ENCODE data around the gene CACYBP.

The CACYBP gene

DNA sequence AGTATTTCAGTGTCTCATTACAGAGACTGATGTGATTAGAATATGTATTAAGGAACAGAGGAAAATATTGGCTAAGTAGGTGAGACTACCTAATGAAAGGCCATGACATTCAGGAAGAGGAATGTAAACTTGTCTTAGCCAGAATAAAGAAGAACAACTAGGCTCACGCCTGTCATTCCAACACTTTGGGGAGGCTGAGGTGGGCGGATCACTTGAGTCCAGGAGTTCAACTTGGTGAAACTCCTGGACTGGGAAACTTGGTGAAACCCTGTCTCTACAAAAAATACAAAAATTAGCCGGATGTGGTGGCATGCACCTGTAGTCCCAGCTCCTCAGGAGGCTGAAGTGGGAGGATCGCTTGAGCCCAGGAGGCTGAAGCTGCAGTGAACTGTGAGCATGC lies 14.8 kb upstream of the CACYBP start:
- ATAC-seq = no peak
- TF ChIP-seq, protein P1, sequence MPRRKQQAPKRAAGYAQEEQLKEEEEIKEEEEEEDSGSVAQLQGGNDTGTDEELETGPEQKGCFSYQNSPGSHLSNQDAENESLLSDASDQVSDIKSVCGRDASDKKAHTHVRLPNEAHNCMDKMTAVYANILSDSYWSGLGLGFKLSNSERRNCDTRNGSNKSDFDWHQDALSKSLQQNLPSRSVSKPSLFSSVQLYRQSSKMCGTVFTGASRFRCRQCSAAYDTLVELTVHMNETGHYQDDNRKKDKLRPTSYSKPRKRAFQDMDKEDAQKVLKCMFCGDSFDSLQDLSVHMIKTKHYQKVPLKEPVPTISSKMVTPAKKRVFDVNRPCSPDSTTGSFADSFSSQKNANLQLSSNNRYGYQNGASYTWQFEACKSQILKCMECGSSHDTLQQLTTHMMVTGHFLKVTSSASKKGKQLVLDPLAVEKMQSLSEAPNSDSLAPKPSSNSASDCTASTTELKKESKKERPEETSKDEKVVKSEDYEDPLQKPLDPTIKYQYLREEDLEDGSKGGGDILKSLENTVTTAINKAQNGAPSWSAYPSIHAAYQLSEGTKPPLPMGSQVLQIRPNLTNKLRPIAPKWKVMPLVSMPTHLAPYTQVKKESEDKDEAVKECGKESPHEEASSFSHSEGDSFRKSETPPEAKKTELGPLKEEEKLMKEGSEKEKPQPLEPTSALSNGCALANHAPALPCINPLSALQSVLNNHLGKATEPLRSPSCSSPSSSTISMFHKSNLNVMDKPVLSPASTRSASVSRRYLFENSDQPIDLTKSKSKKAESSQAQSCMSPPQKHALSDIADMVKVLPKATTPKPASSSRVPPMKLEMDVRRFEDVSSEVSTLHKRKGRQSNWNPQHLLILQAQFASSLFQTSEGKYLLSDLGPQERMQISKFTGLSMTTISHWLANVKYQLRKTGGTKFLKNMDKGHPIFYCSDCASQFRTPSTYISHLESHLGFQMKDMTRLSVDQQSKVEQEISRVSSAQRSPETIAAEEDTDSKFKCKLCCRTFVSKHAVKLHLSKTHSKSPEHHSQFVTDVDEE (CRISPR knock-in tag; IDR thresholded peaks at IDR 0.05) = no peak
- no peak for TF ChIP-seq ZNF70 (CRISPR knock-in tag; IDR thresholded peaks at IDR 0.05)

- TF ChIP-seq TOX (CRISPR knock-in tag; IDR thresholded peaks at IDR 0.05; ENCODE audit: borderline replicate concordance) (no peak), ZNF8 (CRISPR knock-in tag; IDR thresholded peaks at IDR 0.05) (no peak), RARB (CRISPR knock-in tag; IDR thresholded peaks at IDR 0.05) (no peak), ZC3H10 (CRISPR knock-in tag; IDR thresholded peaks at IDR 0.05) (no peak)
- no peak for ATAC-seq
These were observed 11.2 kb upstream of the CACYBP start for GRCh38 chr1:174988539-174988938.

GRCh38 chr1:174988986-174989385 lies 10.8 kb upstream of the CACYBP start:
- ATAC-seq = no peak
- no peak for TF ChIP-seq PPARA (CRISPR knock-in tag; IDR thresholded peaks at IDR 0.05; ENCODE audit: borderline replicate concordance)
- TF ChIP-seq ZC3H10 (CRISPR knock-in tag; IDR thresholded peaks at IDR 0.05) = no peak
- TF ChIP-seq, protein P1 (CRISPR knock-in tag; IDR thresholded peaks at IDR 0.05) = no peak
- no peak for TF ChIP-seq ESRRG (CRISPR knock-in tag; IDR thresholded peaks at IDR 0.05)
- TF ChIP-seq ZNF70 (CRISPR knock-in tag; IDR thresholded peaks at IDR 0.05) = no peak
- TF ChIP-seq ARNTL (CRISPR knock-in tag; IDR thresholded peaks at IDR 0.05; ENCODE audit: borderline replicate concordance, low read depth) = no peak
- no peak for TF ChIP-seq CSRNP3 (CRISPR knock-in tag; IDR thresholded peaks at IDR 0.05)
- TF ChIP-seq ISL1 (CRISPR knock-in tag; IDR thresholded peaks at IDR 0.05) = no peak
- no peak for TF ChIP-seq SNAI2 (CRISPR knock-in tag; IDR thresholded peaks at IDR 0.05)
- TF ChIP-seq, protein P2, sequence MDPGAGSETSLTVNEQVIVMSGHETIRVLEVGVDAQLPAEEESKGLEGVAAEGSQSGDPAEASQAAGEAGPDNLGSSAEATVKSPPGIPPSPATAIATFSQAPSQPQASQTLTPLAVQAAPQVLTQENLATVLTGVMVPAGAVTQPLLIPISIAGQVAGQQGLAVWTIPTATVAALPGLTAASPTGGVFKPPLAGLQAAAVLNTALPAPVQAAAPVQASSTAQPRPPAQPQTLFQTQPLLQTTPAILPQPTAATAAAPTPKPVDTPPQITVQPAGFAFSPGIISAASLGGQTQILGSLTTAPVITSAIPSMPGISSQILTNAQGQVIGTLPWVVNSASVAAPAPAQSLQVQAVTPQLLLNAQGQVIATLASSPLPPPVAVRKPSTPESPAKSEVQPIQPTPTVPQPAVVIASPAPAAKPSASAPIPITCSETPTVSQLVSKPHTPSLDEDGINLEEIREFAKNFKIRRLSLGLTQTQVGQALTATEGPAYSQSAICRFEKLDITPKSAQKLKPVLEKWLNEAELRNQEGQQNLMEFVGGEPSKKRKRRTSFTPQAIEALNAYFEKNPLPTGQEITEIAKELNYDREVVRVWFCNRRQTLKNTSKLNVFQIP (CRISPR knock-in tag; IDR thresholded peaks at IDR 0.05; ENCODE audit: borderline replicate concordance, low read depth) = no peak
- no peak for TF ChIP-seq ZNF8 (CRISPR knock-in tag; IDR thresholded peaks at IDR 0.05)
- no peak for TF ChIP-seq ZNF565 (CRISPR knock-in tag; conservative IDR thresholded peaks at IDR 0.05; ENCODE audit: low read depth)
- TF ChIP-seq, protein P3, sequence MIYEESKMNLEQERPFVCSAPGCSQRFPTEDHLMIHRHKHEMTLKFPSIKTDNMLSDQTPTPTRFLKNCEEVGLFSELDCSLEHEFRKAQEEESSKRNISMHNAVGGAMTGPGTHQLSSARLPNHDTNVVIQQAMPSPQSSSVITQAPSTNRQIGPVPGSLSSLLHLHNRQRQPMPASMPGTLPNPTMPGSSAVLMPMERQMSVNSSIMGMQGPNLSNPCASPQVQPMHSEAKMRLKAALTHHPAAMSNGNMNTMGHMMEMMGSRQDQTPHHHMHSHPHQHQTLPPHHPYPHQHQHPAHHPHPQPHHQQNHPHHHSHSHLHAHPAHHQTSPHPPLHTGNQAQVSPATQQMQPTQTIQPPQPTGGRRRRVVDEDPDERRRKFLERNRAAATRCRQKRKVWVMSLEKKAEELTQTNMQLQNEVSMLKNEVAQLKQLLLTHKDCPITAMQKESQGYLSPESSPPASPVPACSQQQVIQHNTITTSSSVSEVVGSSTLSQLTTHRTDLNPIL (CRISPR knock-in tag; IDR thresholded peaks at IDR 0.05; ENCODE audit: low read depth) = no peak
- TF ChIP-seq ZFP30 (CRISPR knock-in tag; IDR thresholded peaks at IDR 0.05) = no peak
- TF ChIP-seq OSR1 (CRISPR knock-in tag; IDR thresholded peaks at IDR 0.05) = no peak
- TF ChIP-seq CSDC2 (CRISPR knock-in tag; IDR thresholded peaks at IDR 0.05) = no peak

Data from SK-N-SH treated with all-trans-retinoic acid at 6 μM for 48 hours (cell line).